IPS DF 4.7 (cell line): ENCODE data around the gene SPCS1.
"Not testable (repeated sequence)": the region's sequence is repeated elsewhere in the genome, so short reads cannot be mapped to it uniquely, and the experiment has no call there.

Experiments used
- DNase-seq: peaks from one replicate; pipeline ENCODE4 v3.0.0-alpha.2; 2013; ENCODE audit warnings: low spot score; ENCODE audit errors: extremely low read depth

SPCS1 gene

DNA sequence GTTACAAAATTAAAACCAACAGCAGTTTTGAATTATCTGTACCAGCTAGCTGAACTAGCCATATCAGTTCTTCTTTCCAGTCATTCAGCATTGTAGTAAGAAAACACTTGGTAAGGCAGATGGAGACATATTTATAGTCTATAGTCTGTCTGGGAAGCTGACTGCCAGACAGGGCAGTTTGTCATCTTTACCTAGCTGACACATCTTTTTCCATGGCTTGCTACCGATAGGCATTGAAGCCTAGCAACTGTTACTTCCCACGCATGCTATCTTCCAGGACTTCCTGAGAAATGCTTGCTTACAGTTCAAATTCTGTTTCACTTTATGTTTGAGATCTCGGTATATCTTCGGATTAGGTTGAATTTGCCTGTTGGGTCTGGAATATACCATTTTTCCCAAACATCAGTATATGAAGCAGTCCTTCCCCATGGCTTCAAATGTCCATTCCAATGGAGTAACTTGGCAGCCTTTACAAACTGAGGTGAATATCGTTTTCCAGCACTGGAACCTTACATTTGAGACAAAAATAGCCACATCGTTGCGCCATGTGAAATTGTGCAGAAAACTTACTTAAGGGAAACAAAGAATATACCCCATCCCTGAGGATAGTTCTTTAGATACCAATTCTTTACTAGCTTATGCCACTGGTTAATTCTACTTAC is 11.2 kb upstream of the SPCS1 start:
- no peak for DNase-seq

GRCh38 chr3:52695798-52696671 is 9.9 kb upstream of the SPCS1 start:
- DNase-seq = no peak

GRCh38 chr3:52696830-52697631 is 8.9 kb upstream of the SPCS1 start:
- no peak for DNase-seq

DNA sequence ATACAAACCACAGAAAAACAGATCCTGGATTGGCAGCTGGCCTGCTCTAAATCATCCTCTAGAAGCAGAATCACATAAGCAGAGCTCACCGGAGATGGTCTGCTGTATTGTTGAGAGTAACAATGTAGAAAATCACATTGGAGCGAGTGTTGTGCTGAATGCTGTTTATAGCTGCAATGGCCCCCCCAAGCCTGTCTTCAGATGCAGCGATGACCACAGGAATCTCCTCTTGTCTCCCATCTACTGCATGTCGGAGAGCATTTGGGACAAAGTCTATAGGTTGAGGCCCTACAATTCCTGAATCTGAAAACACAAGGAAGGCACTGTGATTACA is 8.3 kb upstream of the SPCS1 start:
- no peak for DNase-seq

DNA sequence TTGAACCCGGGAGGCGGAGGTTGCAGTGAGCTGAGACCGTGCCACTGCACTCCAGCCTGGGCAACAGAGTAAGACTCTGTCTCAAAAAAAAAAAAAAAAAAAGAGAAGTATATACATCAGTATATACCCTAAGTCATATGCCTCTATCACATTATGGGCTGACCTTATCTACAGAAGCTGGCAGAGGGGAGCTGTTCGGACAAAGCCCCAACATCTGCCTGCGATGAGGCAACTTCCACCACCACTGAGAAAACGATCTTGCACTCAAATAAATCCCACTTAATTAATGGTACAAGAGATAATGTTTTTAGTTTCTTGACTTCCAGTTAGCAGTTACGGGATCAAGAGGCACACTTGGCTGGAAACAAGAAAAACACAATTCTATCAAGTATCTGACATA is 2.6 kb upstream of the SPCS1 start:
- DNase-seq = no peak

DNA sequence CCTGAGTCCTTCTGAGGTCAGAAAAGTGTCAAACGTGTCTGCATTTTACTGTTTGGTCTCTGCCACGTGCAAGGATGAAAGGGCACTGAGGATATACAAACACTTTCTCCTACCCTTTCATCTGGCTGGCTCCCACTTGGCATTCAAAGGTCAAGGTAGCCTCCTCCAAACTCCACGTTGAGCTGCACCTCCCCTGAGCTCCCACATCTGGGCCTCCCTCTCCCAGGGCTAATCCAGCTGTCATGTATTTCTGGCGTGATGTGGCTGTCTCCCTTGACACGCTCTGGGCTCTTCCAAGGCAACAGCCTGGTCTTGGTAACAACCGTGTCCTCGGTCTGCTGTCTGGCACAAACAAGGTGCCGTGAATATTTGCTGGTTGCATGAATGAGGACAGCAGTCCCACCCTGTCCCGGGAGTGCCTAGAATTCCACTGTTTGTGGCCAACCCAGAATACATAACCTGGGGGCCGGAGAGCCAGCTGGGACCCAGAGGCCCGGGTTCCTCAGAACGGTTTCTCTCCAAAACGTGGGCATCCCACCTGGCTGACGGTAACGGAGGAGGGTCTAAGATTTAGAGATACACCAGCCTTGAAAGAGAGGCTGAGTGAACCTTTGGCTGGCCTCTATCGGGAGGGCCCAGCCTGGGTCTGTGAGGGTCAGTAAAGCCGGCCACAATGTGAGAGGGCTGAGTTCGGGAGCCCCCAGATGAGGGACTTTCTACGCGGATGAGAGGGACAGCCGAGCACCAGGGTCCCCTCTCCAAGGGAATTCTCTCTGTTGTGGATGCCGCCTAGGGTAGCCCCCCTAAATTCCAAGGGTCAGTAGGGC is 1.1 kb upstream of the SPCS1 start:
- no peak for DNase-seq

- DNase-seq = no peak
Observed at GRCh38 chr3:52705438-52705687, 543 bp upstream of the SPCS1 start.

DNA sequence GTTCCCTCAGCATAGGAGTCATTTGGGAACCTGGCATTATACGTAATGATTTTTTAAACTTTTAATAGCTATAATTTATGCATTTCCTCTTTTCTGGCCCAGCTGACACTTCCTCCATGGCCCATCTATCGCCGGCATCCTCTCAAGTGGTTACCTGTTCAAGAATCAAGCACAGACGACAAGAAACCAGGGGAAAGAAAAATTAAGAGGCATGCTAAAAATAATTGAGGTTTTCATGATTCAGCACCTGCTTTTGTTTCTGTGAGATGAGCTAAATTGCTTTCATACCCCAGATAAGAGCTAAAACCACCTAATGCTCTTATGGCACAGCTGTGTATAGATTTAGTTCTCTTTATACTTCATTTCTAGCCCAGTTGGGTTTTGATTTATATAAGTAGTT is 1.7 kb downstream of the SPCS1 start:
- no peak for DNase-seq

DNA sequence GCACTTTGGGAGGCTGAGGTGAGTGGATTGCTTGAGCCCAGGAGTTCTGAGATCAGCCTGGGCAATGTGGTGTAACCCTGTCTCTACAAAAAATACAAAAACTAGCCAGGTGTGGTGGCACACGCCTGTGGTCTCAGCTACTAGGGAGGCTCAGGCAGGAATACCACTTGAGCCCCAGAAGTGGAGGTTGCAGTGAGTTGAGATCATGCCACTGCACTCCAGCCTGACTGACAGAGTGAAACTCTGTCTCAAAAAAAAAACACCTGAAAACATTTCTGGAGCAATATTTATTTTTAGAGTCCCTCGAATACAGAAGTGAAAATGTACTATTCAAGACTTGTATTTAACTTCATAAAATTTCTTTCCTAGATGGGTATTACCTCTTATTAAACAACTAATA is 4.6 kb downstream of the SPCS1 start:
- DNase-seq = no peak

DNA sequence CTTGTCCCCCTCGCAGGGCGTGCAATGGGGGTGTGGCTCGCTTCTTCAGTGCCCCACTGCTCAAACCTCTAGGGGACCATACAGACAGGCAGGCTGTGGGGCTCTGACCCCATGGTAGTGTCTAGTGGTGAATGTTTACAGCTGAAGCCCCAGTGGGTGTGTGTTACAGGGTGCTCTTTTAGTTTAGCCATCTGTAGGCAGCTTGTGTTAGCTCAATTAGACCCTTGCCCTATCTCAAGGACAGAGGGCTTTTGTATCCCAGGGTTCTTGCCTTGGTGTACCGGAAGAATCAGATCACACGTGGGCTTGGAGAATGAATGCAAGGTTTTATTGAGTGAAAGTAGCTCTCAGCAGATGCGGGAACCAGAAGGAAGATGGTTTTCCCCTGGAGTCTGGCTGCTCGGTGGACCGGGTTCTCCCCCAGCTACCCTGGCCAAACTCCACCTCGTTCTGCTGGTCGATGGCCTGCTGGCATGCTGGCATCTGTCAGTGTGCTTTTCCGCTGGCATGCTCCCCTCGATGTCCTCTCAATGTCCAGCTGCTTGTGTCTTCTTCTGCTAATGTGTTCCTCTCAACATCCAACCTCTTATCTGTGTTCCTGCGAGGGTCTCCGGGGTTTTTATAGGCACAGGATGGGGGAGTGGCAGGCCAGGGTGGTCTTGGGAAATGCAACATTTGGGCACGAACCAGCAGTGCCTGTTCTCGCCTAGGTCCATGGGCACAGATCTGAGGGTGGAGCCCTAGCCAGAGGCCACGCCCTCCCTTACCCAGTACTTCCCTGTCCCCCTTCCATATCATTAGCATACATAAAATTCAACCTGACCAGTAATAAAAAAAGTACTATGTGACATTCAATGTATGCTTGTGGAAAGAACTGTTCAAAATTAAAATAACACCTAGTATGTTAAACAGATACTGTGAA is 6.6 kb downstream of the SPCS1 start:
- no peak for DNase-seq

GRCh38 chr3:52714335-52715302 is 8.7 kb downstream of the SPCS1 start:
- peak; percentile 79 for DNase-seq

DNA sequence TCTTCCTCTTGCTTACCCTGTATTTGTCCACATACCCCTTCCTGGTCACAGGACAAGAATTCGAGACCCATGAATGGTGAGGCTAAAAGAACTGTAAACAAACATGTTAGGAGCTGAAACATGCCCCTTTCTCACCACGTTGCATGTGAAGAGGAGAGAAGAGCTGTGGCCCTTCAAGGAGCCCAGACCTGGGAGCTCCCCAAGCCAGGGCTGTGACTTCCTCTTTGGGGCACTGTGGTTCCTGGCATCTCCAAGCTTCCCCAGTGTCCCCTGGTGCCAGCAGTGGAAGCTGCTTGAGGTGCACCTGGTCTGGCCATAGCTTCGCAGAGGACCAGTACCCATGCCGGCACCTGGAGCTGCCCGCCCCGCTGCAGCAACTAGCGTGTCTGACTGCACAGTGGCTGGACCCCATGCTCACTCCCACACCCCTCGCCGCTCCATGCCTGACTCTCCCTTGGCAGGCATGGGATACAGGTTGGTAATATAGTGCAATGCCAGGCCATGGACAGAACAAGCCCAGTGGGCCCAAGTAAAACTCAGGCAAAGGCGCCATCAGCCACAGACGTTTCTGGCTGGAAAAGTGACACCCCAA is 9.9 kb downstream of the SPCS1 start:
- DNase-seq = no peak

GRCh38 chr3:52719618-52720017 is 13.7 kb downstream of the SPCS1 start:
- no peak for DNase-seq

DNA sequence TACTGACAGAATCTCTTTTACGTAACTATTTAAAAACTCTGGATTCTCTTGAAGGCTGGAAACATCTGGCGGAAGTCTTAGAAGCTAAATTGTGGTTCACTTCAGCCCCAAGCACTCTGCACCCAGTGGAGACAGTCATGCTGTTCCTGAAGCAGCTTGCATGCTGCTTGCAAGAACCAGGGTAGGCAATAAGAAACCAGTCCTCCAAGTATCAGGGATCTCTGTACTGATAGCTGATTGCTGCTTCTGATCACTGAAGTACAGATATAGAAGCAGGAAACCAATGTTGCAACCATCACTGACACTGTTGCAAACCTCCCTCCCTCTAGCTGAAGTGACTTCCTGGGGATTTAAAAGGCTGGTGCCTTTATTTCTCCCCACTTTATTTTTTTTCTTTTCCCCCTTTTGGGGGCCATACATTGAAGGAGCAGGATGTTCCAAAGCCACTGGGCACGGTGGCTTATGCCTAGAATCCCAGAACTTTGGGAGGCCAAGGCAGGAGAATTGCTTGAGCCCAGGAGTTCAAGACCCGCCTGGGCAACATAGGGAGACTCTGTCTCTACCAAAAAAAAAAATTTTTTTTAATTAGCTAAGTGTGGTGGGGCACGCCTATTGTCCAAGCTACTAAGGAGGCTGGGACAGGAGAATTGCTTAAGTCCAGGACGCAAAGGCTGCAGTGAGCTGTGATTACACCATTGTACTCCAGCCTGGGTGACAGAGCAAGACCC is 15.3 kb downstream of the SPCS1 start:
- DNase-seq = no peak

GRCh38 chr3:52721730-52722008 is 15.8 kb downstream of the SPCS1 start:
- DNase-seq = no peak

GRCh38 chr3:52722491-52722890 is 16.6 kb downstream of the SPCS1 start:
- DNase-seq = no peak

DNA sequence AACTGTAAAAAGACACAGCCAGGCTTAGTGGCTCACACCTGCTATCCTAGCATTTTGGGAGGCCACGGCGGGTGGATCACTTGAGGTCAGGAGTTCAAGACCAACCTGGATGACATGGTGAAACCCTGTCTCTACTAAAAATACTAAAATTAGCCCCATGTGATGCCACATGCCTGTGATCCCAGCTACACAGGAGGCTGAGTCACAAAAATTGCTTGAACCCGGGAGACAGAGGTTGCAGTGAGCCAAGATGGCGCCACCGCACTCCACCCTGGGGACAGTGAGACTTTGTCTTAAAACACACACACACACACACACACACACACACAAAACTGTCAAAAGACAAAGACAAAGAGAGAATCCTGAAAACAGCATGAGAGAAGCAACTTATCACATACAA is 18.0 kb downstream of the SPCS1 start:
- DNase-seq = no peak

DNA sequence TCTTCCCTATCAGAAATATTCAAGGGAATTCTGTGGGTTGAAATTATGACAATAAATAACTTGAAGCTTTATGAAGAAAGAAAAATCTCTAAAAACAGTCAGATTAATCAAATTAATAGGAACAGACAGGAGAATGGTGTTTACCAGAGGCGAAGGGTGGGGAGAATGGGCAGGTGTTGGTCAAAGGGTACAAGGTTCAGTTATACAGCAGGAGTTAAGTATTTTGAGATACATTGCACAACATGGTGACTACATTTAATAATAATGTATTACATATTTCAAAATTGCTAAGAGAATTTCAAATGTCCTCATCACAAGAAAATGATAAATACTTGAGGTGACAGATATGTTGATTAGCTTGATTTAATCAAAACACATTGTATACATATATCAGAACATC is 18.6 kb downstream of the SPCS1 start:
- no peak for DNase-seq

GRCh38 chr3:52728753-52729152 is 22.8 kb downstream of the SPCS1 start:
- not testable (repeated sequence) for DNase-seq
